Activated CD4-positive, alpha-beta T cell treated with anti-CD3 and anti-CD28 coated beads, Interleukin-2, amount 50 U/mL, for 4 hours (primary cell): ENCODE measurements around the gene COL8A2.
A peak's percentile ranks its signal among the peaks of the same experiment; 100 is the strongest.

Experiments
- DNase-seq, 2 experiments: peaks; one replicate each; pipeline ENCODE4 v3.0.0-alpha.2; 2020

Gene COL8A2

DNA sequence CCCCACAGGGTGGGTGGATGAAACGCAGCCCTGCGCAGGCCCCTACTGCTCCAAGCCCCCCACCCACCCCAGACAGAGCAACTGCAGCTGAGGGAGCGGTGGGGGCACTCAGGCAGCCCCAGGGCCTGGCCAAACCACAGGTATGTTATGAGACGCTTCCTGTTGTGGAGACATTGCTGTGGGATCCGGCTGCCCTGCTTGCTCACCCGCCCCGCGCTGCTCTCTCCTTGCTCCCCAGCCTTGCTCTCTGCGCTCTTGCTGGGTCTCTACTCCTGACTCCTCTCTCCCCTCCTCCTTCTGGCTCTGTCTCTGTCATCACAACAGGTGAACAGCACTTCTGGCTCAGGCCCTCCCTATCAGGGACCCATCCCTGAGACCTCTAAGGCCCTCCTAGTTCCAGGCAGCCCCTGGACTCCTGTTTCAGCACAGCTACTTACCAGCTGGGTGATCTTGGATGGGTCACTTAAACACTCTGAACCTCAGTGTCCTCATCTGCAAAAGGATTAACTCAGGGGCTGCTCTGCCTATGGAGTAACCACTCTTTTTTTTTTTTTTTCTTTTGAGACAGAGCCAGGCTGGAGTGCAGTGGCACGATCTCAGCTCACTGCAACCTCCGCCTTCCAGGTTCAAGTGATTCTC, 15.9 kb downstream of the COL8A2 start:
- no peak for DNase-seq

GRCh38 chr1:36108314-36108713, 16.7 kb downstream of the COL8A2 start:
- DNase-seq, result no peak

DNA sequence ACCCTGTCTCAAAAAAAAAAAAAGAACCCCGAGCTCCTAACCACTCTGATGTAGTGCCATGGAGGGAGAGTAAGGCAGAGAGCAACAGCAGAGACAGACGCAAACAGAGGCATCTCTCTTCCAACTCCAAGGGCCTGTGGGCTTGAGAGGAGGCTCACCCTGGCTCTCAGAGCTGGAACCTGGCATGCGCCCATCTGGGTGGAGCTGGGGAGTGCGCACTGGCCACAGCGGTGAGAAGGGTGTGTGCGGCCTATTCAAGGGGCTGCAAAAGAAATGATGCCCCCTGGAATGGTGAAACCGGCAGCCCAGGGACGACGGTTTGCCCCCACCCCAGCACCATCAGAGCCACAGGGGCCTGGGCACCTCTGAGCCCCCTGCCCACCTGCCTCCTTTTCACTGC, 17.6 kb downstream of the COL8A2 start:
- DNase-seq, result no peak

- DNase-seq, result no peak
Measured at GRCh38 chr1:36106269-36106668, 18.8 kb downstream of the COL8A2 start.

- no peak for DNase-seq
Measured at GRCh38 chr1:36101546-36101945, 23.5 kb downstream of the COL8A2 start.

DNA sequence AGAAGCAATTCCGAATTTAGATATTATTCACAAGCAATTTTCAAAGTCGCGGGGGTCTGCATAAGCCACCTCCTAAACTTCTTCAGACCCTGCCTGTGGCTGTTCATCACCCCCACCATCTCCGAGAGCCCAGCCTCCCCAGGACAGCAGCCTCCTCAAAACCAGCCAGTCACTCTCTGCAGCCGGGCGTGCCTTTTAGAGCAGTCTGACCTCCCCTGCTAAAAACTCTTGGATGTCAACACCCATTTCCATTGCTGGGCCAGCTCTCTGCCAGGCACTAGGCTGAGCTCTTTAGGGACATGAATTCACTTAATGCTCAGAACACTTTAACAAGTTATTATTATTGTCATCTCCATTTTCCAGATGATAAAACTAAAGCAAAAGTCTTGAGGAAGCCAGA, 24.6 kb downstream of the COL8A2 start:
- DNase-seq, result no peak

DNA sequence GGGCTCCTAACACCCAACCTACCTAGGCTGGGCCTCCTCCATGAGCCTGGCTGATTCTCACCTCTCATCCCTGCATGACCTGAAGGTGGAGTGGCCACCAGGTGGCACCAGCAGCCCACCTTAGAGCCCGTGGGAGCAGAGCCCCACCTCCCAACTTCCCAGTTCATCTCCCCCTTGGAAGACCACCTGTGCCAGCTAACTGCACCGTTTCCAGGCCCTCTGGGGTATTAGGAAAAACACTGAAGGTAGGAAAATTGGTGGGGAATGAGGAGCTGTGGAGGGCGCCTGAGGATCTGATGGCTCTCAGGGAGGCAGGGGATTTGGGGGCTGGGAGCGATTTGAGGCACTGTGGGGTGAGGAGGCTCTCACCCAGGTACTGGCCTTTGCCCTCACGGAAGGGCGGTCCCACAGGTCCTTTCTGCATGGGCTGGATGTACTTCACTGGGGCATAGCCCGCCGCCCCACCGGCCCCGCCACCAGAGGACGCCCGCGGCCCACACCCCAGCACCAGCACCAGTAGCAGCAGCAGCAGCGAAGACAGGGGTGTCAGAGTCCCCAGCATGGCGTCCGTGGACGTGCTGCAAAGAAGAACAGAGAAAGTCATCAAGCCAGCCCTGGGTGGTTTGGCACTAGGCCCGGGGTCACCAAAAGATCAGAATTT, 25.2 kb downstream of the COL8A2 start:
- peak; percentile 69 to 76 for DNase-seq

DNA sequence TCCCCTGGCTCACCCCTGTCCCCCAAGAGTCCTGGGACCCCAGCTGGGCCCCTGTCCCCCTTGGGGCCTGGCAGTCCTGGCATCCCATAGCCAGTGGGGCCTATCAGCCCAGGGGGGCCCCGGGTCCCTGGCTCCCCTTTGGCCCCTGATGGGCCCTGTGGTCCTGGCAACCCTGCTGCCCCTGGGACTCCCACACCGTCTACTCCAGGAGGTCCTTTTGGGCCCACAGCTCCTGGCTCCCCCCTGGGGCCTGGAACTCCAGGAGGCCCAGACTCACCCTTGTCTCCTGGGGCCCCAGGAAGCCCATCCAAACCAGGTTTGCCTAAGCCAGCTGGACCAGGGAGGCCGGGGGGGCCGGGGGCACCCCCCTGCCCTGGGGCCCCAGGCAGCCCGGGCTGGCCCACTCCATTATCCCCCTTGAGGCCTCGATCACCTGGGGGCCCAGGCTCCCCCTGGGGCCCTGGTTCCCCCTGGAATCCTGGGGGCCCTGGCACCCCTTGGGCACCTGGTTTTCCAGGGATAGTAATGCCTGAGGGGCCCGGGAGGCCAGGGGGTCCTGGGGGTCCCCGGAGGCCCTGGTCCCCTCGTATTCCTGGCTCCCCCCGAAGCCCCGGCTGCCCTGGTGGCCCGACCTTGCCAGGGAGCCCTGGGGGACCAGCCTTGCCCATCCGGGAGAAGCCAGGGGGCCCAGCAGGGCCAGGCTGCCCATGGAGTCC, 26.2 kb downstream of the COL8A2 start:
- DNase-seq, result no peak

DNA sequence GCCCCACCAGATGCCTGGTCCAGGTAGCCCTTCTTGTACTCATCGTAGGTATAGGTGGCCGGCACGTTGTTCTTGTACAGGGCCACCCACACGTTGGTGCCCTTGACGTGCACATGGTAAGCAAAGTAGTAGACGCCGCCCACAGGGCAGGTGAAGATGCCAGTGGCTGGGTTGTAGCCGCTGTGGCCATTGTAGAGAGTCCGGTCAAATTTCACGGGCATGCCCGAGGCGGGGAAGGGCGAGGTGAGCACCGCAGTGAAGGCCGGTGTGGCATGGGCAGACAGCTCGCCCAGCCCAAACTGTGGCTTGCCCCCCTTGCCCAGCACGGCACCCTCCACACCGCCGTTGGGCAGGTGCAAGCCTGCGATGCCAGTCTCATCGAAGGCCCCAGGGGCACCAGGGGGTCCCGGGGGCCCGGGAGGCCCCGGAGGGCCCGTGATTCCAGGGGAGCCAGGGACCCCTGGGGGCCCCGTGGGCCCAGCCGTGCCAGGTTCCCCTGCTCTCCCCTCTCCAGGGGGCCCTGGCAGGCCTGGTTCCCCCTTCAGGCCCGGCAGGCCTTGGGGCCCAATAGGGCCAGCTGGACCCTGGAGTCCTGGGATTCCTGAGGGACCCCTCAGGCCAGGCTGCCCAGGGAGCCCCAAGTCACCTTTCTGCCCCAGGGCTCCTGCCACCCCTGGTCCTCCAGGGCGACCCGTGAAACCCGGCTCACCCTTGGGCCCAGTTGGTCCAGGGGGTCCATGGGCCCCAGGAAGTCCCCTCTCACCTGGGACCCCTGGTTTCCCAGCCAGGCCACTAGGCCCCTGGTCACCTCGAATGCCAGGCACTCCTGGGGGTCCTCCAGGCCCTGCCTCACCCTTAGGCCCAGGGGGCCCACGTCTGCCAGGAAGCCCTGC, 27.1 kb downstream of the COL8A2 start:
- DNase-seq, result no peak

GRCh38 chr1:36096500-36097432, 28.3 kb downstream of the COL8A2 start:
- DNase-seq, result no peak

GRCh38 chr1:36095760-36096405, 29.1 kb downstream of the COL8A2 start:
- no peak for DNase-seq

DNA sequence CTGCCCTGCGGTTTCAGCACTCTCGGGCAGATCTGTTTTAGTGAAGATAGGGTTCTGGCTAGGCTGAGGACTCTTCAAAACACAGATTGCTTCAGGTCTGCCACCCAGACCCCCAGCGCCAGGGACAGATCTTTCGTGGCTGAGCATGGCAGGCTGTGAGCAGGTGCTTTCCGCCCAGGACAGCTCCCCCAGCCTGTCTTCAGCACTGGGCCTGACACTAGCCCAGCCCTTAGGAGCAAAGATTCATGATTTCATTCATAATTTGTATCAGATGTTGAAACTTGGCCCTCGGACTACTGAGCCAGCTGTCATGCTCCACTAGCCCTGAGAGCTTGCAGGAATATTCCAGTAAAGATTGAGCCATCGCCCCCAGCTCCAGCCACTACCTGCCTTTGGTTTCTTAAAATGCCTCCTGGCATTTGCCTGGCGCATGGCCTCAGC, 30.4 kb downstream of the COL8A2 start:
- DNase-seq, result no peak

DNA sequence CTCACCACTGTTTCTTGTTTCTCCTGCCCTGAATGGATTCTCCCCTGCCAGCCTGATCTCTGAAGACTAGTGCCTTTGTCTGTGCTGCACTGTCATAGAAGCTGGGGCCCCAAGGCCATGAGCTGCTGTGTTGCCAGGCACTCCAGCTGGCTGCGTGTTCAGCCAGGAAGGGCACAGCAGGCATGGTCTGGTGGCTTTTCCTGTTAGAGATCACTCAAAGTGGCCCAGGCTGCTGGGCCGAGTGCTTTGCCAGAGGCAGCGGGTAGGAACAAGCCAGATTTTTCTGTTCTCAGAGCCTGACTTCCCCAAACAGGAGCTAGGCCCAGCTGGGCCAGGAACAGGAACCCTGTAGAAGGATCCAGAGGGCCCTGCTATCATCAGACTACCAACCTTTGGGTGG, 31.1 kb downstream of the COL8A2 start:
- no peak for DNase-seq

DNA sequence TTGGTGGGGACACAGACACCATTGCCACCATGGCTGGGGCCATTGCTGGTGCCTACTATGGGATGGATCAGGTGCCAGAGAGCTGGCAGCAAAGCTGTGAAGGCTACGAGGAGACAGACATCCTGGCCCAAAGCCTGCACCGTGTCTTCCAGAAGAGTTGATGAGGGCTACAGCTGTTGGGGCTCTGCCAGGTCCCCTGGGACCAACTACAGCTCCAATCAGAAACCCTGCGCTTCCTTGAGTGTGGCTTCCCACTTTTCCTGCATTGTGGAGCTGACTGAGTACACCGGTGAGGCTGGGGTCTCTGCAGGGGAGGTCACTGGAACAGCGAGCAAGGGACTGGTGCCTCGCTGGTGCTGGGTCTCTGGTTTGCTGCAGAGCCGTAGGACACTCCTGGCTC, 31.8 kb downstream of the COL8A2 start:
- no peak for DNase-seq

DNA sequence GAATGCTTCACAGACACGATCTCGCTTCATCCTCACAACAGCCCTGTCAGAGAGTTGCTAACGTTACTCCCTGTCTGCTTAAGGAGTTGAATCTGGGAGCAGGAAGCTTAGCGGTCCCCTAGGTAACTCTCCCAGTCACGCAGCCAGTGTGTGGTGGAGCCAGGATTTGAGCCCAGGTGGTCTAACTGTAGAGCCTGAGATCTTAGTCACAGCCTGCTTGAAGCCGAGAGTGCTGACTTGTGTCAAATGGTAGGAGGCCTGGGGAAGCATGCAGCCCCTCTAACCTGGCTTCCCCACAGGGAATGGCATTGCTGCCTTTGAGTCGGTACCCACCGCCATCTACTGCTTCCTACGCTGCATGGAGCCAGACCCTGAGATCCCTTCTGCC, 32.2 kb downstream of the COL8A2 start:
- no peak for DNase-seq

DNA sequence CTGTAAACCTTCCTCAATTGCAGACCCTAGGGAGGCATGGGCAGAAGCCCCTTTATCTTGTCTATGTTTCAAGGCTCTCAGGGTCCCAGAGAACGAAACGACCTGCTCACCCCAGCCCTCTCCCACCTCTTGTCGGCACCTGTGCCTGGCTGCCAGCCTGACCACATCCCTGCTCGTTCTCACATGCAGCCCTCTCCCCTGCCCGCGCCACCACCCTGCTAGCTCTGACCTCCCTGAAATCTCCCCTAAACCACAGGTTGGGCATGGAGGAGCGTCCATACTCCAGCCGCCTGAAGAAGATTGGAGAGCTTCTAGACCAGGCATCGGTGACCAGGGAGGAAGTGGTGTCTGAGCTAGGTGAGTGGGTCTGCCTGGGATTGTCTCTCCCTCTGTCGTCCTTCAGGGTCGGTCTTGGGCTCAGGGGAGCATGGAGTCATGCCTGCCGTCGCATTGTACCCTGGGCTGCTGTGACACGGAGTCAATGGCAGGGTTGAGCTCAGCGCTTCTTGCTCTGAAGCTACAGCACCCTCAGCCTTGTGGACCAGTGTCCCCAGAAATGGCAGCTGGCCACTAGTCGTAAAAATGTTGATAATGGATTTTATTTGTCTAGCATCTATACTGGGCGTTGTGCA, 32.7 kb downstream of the COL8A2 start:
- DNase-seq, result no peak

DNA sequence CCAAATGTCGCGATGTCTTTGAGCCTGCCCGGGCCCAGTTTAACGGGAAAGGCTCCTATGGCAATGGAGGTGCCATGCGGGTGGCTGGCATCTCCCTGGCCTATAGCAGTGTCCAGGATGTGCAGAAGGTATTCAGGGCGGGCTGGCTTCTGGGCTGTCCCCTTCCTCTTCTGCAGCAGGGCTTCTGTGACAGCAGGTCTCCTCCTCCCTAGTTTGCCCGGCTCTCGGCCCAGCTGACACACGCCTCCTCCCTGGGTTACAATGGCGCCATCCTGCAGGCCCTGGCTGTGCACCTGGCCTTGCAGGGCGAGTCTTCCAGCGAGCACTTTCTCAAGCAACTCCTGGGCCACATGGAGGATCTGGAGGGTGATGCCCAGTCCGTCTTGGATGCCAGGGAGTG, 33.3 kb downstream of the COL8A2 start:
- no peak for DNase-seq

DNA sequence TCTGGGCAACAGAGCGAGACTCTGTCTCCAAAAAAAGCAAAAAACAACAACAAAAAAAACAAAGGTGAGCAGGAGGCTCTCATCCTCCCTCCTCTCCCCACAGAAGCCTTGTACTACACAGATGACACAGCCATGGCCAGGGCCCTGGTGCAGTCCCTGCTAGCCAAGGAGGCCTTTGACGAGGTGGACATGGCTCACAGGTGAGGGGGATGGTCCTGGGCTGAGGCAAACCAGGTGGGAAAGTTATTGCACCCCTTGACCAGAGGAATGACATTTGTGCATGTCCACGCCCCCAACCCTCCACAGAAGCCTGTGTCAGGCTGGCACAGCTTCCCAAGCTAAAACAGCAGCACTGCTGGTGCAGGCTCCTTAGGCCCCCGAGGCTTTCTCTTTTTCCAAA, 33.9 kb downstream of the COL8A2 start:
- DNase-seq, result no peak

GRCh38 chr1:36089393-36090121, 35.5 kb downstream of the COL8A2 start:
- no peak for DNase-seq
